ENCODE measurements around the gene WNT8A.

WNT8A gene

DNA sequence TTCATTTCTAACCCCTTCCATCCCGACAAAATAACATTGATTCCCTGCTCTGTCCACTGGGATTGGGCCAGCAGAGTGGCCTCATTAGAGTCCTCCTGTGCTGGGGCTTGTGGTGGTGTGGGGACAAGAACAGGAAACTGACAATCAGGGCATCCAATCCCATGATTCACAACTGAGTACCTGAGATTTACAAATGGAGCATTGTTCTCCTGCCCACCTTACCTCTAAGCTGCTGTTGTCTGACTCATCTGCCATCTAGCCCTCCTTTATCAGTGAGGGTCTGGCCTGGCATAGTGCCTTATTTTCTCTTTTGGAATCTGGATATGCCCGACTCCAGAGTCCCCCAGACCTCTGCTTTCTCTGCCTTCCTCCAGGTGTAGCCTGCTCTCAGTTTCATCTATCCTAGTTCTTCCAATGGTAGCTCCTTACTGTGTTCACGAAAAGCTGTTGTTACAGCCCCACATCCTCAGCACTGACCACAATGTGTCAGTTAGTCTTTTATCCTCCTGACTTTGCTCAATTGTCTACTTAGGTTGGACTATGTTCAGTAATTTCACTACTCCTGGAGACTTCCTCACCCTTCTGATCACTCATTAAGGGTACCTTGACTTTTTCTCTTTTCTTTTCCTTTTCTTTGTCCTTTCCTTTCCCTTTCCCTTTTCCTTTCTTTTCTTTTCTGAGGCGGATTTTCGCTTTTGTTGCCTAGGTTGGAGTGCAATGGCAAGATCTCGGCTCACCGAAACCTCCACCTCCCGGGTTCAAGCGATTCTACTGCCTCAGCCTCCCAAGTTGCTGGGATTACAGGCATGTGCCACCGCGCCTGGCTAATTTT is 13.4 kb downstream of the WNT8A start:
- peak; percentile 97 for TF ChIP-seq PRDM1 (tag by site-specific recombination; IDR thresholded peaks at IDR 0.05)
- TF ChIP-seq, protein P1, sequence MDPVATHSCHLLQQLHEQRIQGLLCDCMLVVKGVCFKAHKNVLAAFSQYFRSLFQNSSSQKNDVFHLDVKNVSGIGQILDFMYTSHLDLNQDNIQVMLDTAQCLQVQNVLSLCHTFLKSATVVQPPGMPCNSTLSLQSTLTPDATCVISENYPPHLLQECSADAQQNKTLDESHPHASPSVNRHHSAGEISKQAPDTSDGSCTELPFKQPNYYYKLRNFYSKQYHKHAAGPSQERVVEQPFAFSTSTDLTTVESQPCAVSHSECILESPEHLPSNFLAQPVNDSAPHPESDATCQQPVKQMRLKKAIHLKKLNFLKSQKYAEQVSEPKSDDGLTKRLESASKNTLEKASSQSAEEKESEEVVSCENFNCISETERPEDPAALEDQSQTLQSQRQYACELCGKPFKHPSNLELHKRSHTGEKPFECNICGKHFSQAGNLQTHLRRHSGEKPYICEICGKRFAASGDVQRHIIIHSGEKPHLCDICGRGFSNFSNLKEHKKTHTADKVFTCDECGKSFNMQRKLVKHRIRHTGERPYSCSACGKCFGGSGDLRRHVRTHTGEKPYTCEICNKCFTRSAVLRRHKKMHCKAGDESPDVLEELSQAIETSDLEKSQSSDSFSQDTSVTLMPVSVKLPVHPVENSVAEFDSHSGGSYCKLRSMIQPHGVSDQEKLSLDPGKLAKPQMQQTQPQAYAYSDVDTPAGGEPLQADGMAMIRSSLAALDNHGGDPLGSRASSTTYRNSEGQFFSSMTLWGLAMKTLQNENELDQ (tag by site-specific recombination; IDR thresholded peaks at IDR 0.05; ENCODE audit: low read depth) = no peak
- Histone ChIP-seq H3K36me3 (ENCODE audit: control insufficient read depth in 2 of 2, insufficient read depth in 1 of 2, low read length in 2 of 2) (no peaks in the 10 kb centered on the region), H3K9me3 (ENCODE audit: control insufficient read depth, insufficient read depth, low read depth, low read length) (no peaks in the 10 kb centered on the region), H3K27ac (ENCODE audit: extremely low read depth, low read depth, low read length) (no peak overlapping the region), H3K4me1 (ENCODE audit: control insufficient read depth, insufficient read depth, low read length) (no peaks in the 10 kb centered on the region), H3K4me3 (ENCODE audit: low read depth, low read length) (no peak overlapping the region)
- ChIA-PET POLR2A (no interaction called here), CTCF (interaction anchor here (0.7 kb wide), 1 partner anchor 13 kb away, joined by 3 read pairs; no protein-coding TSS in a partner anchor)

DNA sequence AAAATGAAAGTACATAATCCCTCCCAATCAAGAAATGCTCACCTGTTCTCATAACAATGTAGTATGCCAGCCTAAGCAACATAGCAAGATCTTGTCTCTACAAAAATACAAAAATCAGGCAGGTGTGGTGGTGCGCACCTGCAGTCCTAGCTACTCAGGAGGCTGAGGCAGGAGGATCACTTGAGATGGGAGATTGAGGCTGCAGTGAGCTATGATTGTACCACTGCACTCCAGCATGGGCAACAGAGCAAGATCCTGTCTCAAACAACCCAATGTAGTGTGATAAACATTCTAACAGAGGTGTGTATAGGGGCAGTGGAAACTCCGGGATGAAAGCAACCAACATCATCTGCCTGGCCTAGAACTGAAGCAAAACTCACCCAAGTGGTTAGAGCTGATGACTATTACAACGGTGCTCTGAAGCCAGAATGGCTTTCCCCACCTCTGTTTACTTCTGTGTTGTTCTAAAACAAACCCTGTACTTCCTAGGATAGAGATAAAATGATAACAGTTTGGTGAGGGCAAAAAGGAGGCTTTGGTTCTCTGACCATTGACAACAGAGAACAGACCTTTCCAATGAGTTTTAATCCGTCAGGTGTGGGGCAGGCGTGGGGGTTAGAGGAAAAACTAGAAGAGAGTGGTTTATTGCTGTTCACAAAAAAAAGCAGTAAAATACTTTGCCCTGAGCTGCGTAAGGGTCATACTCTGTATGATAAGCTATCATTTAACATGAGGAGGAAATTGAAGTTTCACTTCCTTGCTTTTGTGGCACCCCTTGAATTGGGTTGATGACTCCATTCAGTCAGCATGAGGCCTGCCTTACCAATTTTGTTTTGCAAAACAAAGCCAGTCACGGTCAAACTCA is 18.9 kb downstream of the WNT8A start:
- ChIA-PET POLR2A (interaction anchor here (0.6 kb wide), 1 partner anchor 11 kb away, joined by 7 read pairs; no protein-coding TSS in a partner anchor), CTCF (interaction anchor here (1.1 to 2.5 kb wide), 2 partner anchors 25 to 32 kb away, joined by 6 to 15 read pairs; no protein-coding TSS in a partner anchor)
- H3K4me1 ChIP-seq (ENCODE audit: control insufficient read depth, insufficient read depth, low read length) = no peaks in the 10 kb centered on the region
- H3K36me3 ChIP-seq (ENCODE audit: control insufficient read depth in 2 of 2, insufficient read depth in 1 of 2, low read length in 2 of 2) = no peaks in the 10 kb centered on the region
- no peak overlapping the region for H3K4me3 ChIP-seq (ENCODE audit: low read depth, low read length)
- no peaks in the 10 kb centered on the region for H3K9me3 ChIP-seq (ENCODE audit: control insufficient read depth, insufficient read depth, low read depth, low read length)
- no peak overlapping the region for H3K27ac ChIP-seq (ENCODE audit: extremely low read depth, low read depth, low read length)
- TF ChIP-seq ZNF121 (tag by site-specific recombination; IDR thresholded peaks at IDR 0.05) (peak; percentile 74; the same call in 1 of the 2 replicates), ZNF155 (tag by site-specific recombination; IDR thresholded peaks at IDR 0.05) (no peak)
- TF ChIP-seq, protein P2, sequence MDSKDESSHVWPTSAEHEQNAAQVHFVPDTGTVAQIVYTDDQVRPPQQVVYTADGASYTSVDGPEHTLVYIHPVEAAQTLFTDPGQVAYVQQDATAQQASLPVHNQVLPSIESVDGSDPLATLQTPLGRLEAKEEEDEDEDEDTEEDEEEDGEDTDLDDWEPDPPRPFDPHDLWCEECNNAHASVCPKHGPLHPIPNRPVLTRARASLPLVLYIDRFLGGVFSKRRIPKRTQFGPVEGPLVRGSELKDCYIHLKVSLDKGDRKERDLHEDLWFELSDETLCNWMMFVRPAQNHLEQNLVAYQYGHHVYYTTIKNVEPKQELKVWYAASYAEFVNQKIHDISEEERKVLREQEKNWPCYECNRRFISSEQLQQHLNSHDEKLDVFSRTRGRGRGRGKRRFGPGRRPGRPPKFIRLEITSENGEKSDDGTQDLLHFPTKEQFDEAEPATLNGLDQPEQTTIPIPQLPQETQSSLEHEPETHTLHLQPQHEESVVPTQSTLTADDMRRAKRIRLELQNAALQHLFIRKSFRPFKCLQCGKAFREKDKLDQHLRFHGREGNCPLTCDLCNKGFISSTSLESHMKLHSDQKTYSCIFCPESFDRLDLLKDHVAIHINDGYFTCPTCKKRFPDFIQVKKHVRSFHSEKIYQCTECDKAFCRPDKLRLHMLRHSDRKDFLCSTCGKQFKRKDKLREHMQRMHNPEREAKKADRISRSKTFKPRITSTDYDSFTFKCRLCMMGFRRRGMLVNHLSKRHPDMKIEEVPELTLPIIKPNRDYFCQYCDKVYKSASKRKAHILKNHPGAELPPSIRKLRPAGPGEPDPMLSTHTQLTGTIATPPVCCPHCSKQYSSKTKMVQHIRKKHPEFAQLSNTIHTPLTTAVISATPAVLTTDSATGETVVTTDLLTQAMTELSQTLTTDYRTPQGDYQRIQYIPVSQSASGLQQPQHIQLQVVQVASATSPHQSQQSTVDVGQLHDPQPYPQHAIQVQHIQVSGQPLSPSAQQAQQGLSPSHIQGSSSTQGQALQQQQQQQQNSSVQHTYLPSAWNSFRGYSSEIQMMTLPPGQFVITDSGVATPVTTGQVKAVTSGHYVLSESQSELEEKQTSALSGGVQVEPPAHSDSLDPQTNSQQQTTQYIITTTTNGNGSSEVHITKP (tag by site-specific recombination; IDR thresholded peaks at IDR 0.05) = peak; percentile 86
- TF ChIP-seq, protein P3, sequence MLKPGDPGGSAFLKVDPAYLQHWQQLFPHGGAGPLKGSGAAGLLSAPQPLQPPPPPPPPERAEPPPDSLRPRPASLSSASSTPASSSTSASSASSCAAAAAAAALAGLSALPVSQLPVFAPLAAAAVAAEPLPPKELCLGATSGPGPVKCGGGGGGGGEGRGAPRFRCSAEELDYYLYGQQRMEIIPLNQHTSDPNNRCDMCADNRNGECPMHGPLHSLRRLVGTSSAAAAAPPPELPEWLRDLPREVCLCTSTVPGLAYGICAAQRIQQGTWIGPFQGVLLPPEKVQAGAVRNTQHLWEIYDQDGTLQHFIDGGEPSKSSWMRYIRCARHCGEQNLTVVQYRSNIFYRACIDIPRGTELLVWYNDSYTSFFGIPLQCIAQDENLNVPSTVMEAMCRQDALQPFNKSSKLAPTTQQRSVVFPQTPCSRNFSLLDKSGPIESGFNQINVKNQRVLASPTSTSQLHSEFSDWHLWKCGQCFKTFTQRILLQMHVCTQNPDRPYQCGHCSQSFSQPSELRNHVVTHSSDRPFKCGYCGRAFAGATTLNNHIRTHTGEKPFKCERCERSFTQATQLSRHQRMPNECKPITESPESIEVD (tag by site-specific recombination; IDR thresholded peaks at IDR 0.05) = 0 out of 2 replicates have a peak, but pooled peaks have one; percentile 17

DNA sequence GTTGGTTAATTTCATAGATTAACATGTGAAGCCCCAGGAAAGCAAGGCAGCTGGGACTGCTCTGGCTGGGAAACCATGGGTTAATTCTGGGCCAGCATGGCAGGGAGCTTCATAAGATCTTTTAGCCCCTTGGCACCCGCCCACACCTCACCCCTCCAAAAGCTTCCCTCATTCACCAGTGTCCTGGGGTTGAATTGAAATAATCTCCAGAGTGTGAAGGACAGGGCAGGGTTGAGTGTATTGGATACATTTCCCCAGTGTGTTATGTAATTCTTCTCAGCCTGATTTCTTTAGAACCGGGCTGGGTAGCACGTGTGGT is 19.4 kb downstream of the WNT8A start:
- no peaks in the 10 kb centered on the region for H3K9me3 ChIP-seq (ENCODE audit: control insufficient read depth, insufficient read depth, low read depth, low read length)
- peak; percentile 22; the same call in 1 of the 2 replicates for TF ChIP-seq ZNF623 (tag by site-specific recombination; IDR thresholded peaks at IDR 0.05)
- TF ChIP-seq ZIC2 (tag by site-specific recombination; IDR thresholded peaks at IDR 0.05) = peak; percentile 79
- TF ChIP-seq ZNF830 (tag by site-specific recombination; IDR thresholded peaks at IDR 0.05; ENCODE audit: low read depth) = no peak
- H3K4me1 ChIP-seq (ENCODE audit: control insufficient read depth, insufficient read depth, low read length) = no peaks in the 10 kb centered on the region
- CTCF ChIA-PET = interaction anchor here (1.1 to 2.5 kb wide), 2 partner anchors 26 to 31 kb away, joined by 6 to 15 read pairs; no protein-coding TSS in a partner anchor
- H3K4me3 ChIP-seq (ENCODE audit: low read depth, low read length) = no peak overlapping the region
- POLR2A ChIA-PET = no interaction called here
- no peaks in the 10 kb centered on the region for H3K36me3 ChIP-seq (ENCODE audit: control insufficient read depth in 2 of 2, insufficient read depth in 1 of 2, low read length in 2 of 2)
- H3K27ac ChIP-seq (ENCODE audit: extremely low read depth, low read depth, low read length) = no peak overlapping the region
